Mammary epithelial cell (primary cell): ENCODE data around the gene PPP1R13B.

Experiments
- EZH2 ChIP-seq: IDR thresholded peaks from 2 replicates; pipeline ENCODE4 v1.6.1; 2012; ENCODE audit warnings: low read length, inconsistent platforms, borderline replicate concordance
- TF ChIP-seq, protein P1 (sequence below), 2 donors: IDR thresholded peaks in 1 of 2; conservative IDR thresholded peaks in 1 of 2; 2 replicates each; pipeline ENCODE4 v1.5.1; 2011 to 2012; ENCODE audit warnings: inconsistent platforms in 2 of 2, low read length in 2 of 2, mild to moderate bottlenecking in 2 of 2, control low read depth in 1 of 2, low read depth in 1 of 2; ENCODE audit not compliant: insufficient read depth in 1 of 2; ENCODE audit errors: extremely low read depth in 1 of 2

DNA sequence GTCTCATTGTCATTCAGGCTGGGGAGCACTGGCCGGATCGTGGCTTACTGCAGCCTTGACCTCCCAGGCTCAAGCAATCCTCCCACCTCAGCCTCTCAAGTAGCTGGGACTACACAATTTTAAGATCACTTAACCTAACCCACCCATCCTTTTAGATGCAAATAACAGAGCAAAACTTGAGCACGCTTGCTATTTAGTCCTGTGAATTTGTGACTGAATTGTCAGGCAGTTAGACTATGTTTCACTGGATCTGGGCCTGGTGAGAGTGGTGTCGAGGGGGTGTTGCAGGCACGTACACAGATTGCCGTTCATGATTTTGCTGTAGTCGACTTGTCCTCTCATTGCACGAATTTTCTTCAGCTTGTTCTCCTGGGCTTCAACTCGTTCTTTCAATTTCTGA is 93.6 kb downstream of the PPP1R13B start:
- TF ChIP-seq, protein P1, sequence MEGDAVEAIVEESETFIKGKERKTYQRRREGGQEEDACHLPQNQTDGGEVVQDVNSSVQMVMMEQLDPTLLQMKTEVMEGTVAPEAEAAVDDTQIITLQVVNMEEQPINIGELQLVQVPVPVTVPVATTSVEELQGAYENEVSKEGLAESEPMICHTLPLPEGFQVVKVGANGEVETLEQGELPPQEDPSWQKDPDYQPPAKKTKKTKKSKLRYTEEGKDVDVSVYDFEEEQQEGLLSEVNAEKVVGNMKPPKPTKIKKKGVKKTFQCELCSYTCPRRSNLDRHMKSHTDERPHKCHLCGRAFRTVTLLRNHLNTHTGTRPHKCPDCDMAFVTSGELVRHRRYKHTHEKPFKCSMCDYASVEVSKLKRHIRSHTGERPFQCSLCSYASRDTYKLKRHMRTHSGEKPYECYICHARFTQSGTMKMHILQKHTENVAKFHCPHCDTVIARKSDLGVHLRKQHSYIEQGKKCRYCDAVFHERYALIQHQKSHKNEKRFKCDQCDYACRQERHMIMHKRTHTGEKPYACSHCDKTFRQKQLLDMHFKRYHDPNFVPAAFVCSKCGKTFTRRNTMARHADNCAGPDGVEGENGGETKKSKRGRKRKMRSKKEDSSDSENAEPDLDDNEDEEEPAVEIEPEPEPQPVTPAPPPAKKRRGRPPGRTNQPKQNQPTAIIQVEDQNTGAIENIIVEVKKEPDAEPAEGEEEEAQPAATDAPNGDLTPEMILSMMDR (conservative IDR thresholded peaks at IDR 0.05 in 1 of 2, IDR thresholded peaks at IDR 0.05 in 1 of 2; ENCODE audit: extremely low read depth in 1 of 2, insufficient read depth in 1 of 2, low read depth in 1 of 2, low read length in 2 of 2): no peak
- no peak for TF ChIP-seq EZH2
